Suprapubic skin (tissue), 4 donors: Measurements from ENCODE around the gene USF1. TPM values are rescaled to one million over a fixed set of nuclear protein-coding genes. Genes with fewer than 3 reads are reported as not detected.

Experiments
- DNase-seq, 2 donors: peaks; one replicate each; pipeline ENCODE4 v3.0.0-alpha.2; 2019; ENCODE audit warnings: low spot score in 2 of 2
- H3K27ac ChIP-seq: fragments of 200-600 bp; sonication (generic); one replicate; pipeline ENCODE4 v1.5.1; 2019
- H3K27me3 ChIP-seq: fragments of 200-600 bp; sonication (generic); one replicate; pipeline ENCODE4 v1.5.1; 2019
- H3K36me3 ChIP-seq: fragments of 200-600 bp; sonication (generic); one replicate; pipeline ENCODE4 v1.5.1; 2019
- H3K4me1 ChIP-seq: fragments of 200-600 bp; sonication (generic); one replicate; pipeline ENCODE4 v1.5.1; 2019
- H3K4me3 ChIP-seq: fragments of 200-600 bp; sonication (generic); one replicate; pipeline ENCODE4 v1.5.1; 2019; ENCODE audit warnings: mild to moderate bottlenecking
- H3K9me3 ChIP-seq: fragments of 200-600 bp; sonication (generic); one replicate; pipeline ENCODE4 v1.5.1; 2019
- CTCF ChIP-seq, 2 donors: fragments of 200-600 bp in 1 of 2; fragments of 450-650 bp in 1 of 2; sonication (generic) in 1 of 2; IDR thresholded peaks; one replicate each; pipeline ENCODE4 v1.5.1; 2016 to 2019; ENCODE audit warnings: antibody characterized with exemption in 2 of 2, mild to moderate bottlenecking in 1 of 2, moderate library complexity in 1 of 2
- EP300 ChIP-seq: sonication (generic); formaldehyde crosslinking; IDR thresholded peaks from one replicate; pipeline ENCODE4 v1.6.1; 2017; ENCODE audit warnings: antibody characterized with exemption
- POLR2A ChIP-seq, 2 donors: fragments of 450-650 bp; IDR thresholded peaks; one replicate each; pipeline ENCODE4 v1.6.1; 2017; ENCODE audit warnings: antibody characterized with exemption in 2 of 2, mild to moderate bottlenecking in 2 of 2, moderate library complexity in 2 of 2
- POLR2AphosphoS5 ChIP-seq, 3 donors: sonication (generic); formaldehyde crosslinking; IDR thresholded peaks; one replicate each; pipeline ENCODE4 v1.6.1; 2017; ENCODE audit warnings: antibody characterized with exemption in 3 of 3
- whole genome bisulfite sequencing: methylation state at CpG from one replicate; pipeline ENCODE4 v1.1.5; 2018; 5-methylcytosine and 5-hydroxymethylcytosine counted together
- total RNA-seq, 4 donors: library from RNA; depleted of rRNA; stranded (reverse); fragments of >200 nt; gene quantifications; one replicate each; pipeline ENCODE4 v1.1.0, GENCODE V29; 2016

The USF1 gene
- total RNA-seq, 4 donors from 2014 or later, result 33.9 to 88.7 (median 43.7) TPM

GRCh38 chr1:161091796-161092507 lies 46.2 kb upstream of the USF1 start:
- peak in 1 of 2 donors; percentile 31 for DNase-seq
- 83% methylated on average over 7 of the region's 7 CpGs for WGBS
- no peaks in the 10 kb centered on the region for H3K9me3 ChIP-seq
- TF ChIP-seq CTCF (IDR thresholded peaks at IDR 0.05) (no peak), EP300 (no peak), POLR2A (IDR thresholded peaks at IDR 0.05) (no peak), POLR2AphosphoS5 (IDR thresholded peaks at IDR 0.05) (no peak)
- no peak overlapping the region for H3K4me3 ChIP-seq
- no peaks in the 10 kb centered on the region for H3K36me3 ChIP-seq
- peak overlapping the region; percentile 59 for H3K27ac ChIP-seq
- no peaks in the 10 kb centered on the region for H3K27me3 ChIP-seq
- H3K4me1 ChIP-seq, result peaks cover 43% of the 10 kb centered on the region

- H3K27me3 ChIP-seq, result no peaks in the 10 kb centered on the region
- no peaks in the 10 kb centered on the region for H3K36me3 ChIP-seq
- 84% methylated on average over 5 of the region's 5 CpGs for WGBS
- no peaks in the 10 kb centered on the region for H3K9me3 ChIP-seq
- no peak overlapping the region for H3K4me3 ChIP-seq
- H3K4me1 ChIP-seq, result peaks cover 34% of the 10 kb centered on the region
- no peak overlapping the region for H3K27ac ChIP-seq
- TF ChIP-seq CTCF (IDR thresholded peaks at IDR 0.05), result no peak
- TF ChIP-seq POLR2A (IDR thresholded peaks at IDR 0.05), result no peak
- TF ChIP-seq EP300, result no peak
- TF ChIP-seq POLR2AphosphoS5 (IDR thresholded peaks at IDR 0.05), result no peak
- DNase-seq, result no peak
Measured at GRCh38 chr1:161091093-161091492, 45.3 kb upstream of the USF1 start.

GRCh38 chr1:161090617-161091016 lies 44.8 kb upstream of the USF1 start:
- no peak for TF ChIP-seq CTCF (IDR thresholded peaks at IDR 0.05)
- no peak for TF ChIP-seq POLR2AphosphoS5 (IDR thresholded peaks at IDR 0.05)
- no peak for TF ChIP-seq EP300
- no peak for TF ChIP-seq POLR2A (IDR thresholded peaks at IDR 0.05)
- H3K4me3 ChIP-seq, result no peak overlapping the region
- H3K9me3 ChIP-seq, result no peaks in the 10 kb centered on the region
- H3K36me3 ChIP-seq, result no peaks in the 10 kb centered on the region
- 73% methylated on average over 3 of the region's 3 CpGs for WGBS
- peaks cover 37% of the 10 kb centered on the region for H3K4me1 ChIP-seq
- H3K27ac ChIP-seq, result peak overlapping the region; percentile 92
- no peak for DNase-seq
- H3K27me3 ChIP-seq, result no peaks in the 10 kb centered on the region

GRCh38 chr1:161089938-161090337 lies 44.2 kb upstream of the USF1 start:
- H3K4me1 ChIP-seq, result peaks cover 42% of the 10 kb centered on the region
- 79% methylated on average over 5 of the region's 5 CpGs for WGBS

More at GRCh38 chr1:161089938-161090337, 44.2 kb upstream of the USF1 start:
- H3K36me3 ChIP-seq, result no peaks in the 10 kb centered on the region
- H3K9me3 ChIP-seq, result no peaks in the 10 kb centered on the region
- no peaks in the 10 kb centered on the region for H3K27me3 ChIP-seq
- TF ChIP-seq CTCF (IDR thresholded peaks at IDR 0.05), result no peak
- TF ChIP-seq POLR2A (IDR thresholded peaks at IDR 0.05), result no peak
- TF ChIP-seq POLR2AphosphoS5 (IDR thresholded peaks at IDR 0.05), result no peak
- no peak for TF ChIP-seq EP300
- H3K4me3 ChIP-seq, result no peak overlapping the region
- peak overlapping the region; percentile 92 for H3K27ac ChIP-seq
- DNase-seq, result no peak
